WTC11 (cell line): Measurements from ENCODE around the gene SLC39A2. TPM values are rescaled to one million over a fixed set of nuclear protein-coding genes. Genes with fewer than 3 reads are reported as not detected.
A peak's percentile ranks its signal among the peaks of the same experiment; 100 is the strongest.
"Not testable (repeated sequence)": the region's sequence is repeated elsewhere in the genome, so short reads cannot be mapped to it uniquely, and the experiment has no call there.

Source experiments
- ATAC-seq: fragments of 200-7000 bp; cut with Tn5 transposase; 2 replicates; pipeline ENCODE4 v1.10.0; 2021; ENCODE audit warnings: mild to moderate bottlenecking, moderate library complexity
- Bru-seq: library from RNA; stranded (reverse); fragments of 400-500 nt; gene quantifications from one replicate; lab custom pipeline; 2021; lab: Mats Ljungman, UMichigan
- CTCF ChIA-PET: fragments of 300-600 bp; sonication (Branson Sonifier 250); formaldehyde crosslinking; loops from one replicate; lab custom pipeline; 2021; ENCODE audit warnings: antibody characterized with exemption; lab: Charles Lee
- POLR2A ChIA-PET: fragments of 350-600 bp; sonication (Branson Sonifier 250); formaldehyde crosslinking; loops from one replicate; lab custom pipeline; 2021; ENCODE audit warnings: antibody characterized with exemption; lab: Charles Lee
- DNase-seq: peaks from one replicate; pipeline ENCODE4 v3.0.0; 2021; ENCODE audit warnings: low spot score
- H3K27ac Mint-ChIP-seq: 2 replicates; pipeline ENCODE4 v1.8.0; 2021; ENCODE audit warnings: mixed read lengths
- H3K27me3 Mint-ChIP-seq: 2 replicates; pipeline ENCODE4 v1.8.0; 2021; ENCODE audit warnings: low read depth, mild to moderate bottlenecking, moderate library complexity, mixed read lengths
- H3K36me3 Mint-ChIP-seq: 2 replicates; pipeline ENCODE4 v1.8.0; 2021; ENCODE audit warnings: mixed read lengths
- H3K4me1 Mint-ChIP-seq: 2 replicates; pipeline ENCODE4 v1.8.0; 2022; ENCODE audit warnings: mixed read lengths
- H3K4me3 Mint-ChIP-seq: 2 replicates; pipeline ENCODE4 v1.8.0; 2021; ENCODE audit warnings: mild to moderate bottlenecking, moderate library complexity, mixed read lengths
- H3K9me3 Mint-ChIP-seq: 2 replicates; pipeline ENCODE4 v1.8.0; 2021; ENCODE audit warnings: mixed read lengths
- CBFB ChIP-seq: sonication (generic); formaldehyde crosslinking; IDR thresholded peaks from 2 replicates; pipeline ENCODE4 v1.8.1; 2022; ENCODE audit warnings: mild to moderate bottlenecking, low read depth, missing genetic modification reagents
- FOXK1 ChIP-seq: sonication (generic); formaldehyde crosslinking; IDR thresholded peaks from 2 replicates; pipeline ENCODE4 v1.8.0; 2022; ENCODE audit warnings: mild to moderate bottlenecking, moderate library complexity, missing genetic modification reagents
- HMGA2 ChIP-seq: fragments of 250-450 bp; sonication (Bioruptor Pico); IDR thresholded peaks from 2 replicates; pipeline ENCODE4 v1.4.0; 2021; ENCODE audit warnings: mild to moderate bottlenecking, moderate library complexity
- MXD4 ChIP-seq: fragments of 250-450 bp; sonication (Bioruptor Pico); IDR thresholded peaks from 2 replicates; pipeline ENCODE4 v1.8.0; 2021; ENCODE audit warnings: mild to moderate bottlenecking, moderate library complexity, borderline replicate concordance
- NFATC4 ChIP-seq: fragments of 250-450 bp; sonication (Bioruptor Pico); IDR thresholded peaks from 2 replicates; pipeline ENCODE4 v1.9.0; 2021; ENCODE audit warnings: mild to moderate bottlenecking
- NFE2L1 ChIP-seq: sonication (generic); formaldehyde crosslinking; IDR thresholded peaks from 2 replicates; pipeline ENCODE4 v1.8.1; 2023; ENCODE audit warnings: missing genetic modification reagents
- OVOL2 ChIP-seq: fragments of 250-450 bp; sonication (Bioruptor Pico); IDR thresholded peaks from 2 replicates; pipeline ENCODE4 v1.9.0; 2021; ENCODE audit warnings: mild to moderate bottlenecking, borderline replicate concordance
- RELA ChIP-seq: sonication (generic); formaldehyde crosslinking; IDR thresholded peaks from 2 replicates; pipeline ENCODE4 v1.8.1; 2022; ENCODE audit warnings: missing genetic modification reagents, mild to moderate bottlenecking, borderline replicate concordance
- ZNF138 ChIP-seq: sonication (generic); formaldehyde crosslinking; conservative IDR thresholded peaks from 2 replicates; pipeline ENCODE4 v1.8.1; 2022; ENCODE audit warnings: mild to moderate bottlenecking, moderate library complexity, missing genetic modification reagents
- ZNF232 ChIP-seq: sonication (generic); formaldehyde crosslinking; IDR thresholded peaks from 2 replicates; pipeline ENCODE4 v1.8.0; 2022; ENCODE audit warnings: mild to moderate bottlenecking, missing genetic modification reagents
- long read RNA-seq, 3 experiments: library from RNA in 1 of 3; library from capped mRNA in 1 of 3; library from polyadenylated mRNA in 1 of 3; unstranded in 2 of 3; stranded (forward) in 1 of 3; transcript quantifications; one replicate each; pipeline ENCODE4 v2.0.0, GENCODE V29; 2021
- total RNA-seq: library from RNA; stranded (reverse); gene quantifications from 3 replicates; pipeline ENCODE4 v1.2.3, GENCODE V29; 2021
- TF ChIP-seq, protein P1 (sequence below): sonication (generic); formaldehyde crosslinking; IDR thresholded peaks from 2 replicates; pipeline ENCODE4 v1.8.0; 2022; ENCODE audit warnings: mild to moderate bottlenecking, missing genetic modification reagents
- TF ChIP-seq, protein P2 (sequence below): sonication (generic); formaldehyde crosslinking; IDR thresholded peaks from 2 replicates; pipeline ENCODE4 v1.8.0; 2023; ENCODE audit warnings: missing genetic modification reagents
- TF ChIP-seq, protein P3 (sequence below): sonication (generic); formaldehyde crosslinking; IDR thresholded peaks from 2 replicates; pipeline ENCODE4 v1.8.0; 2022; ENCODE audit warnings: mild to moderate bottlenecking, missing genetic modification reagents
- TF ChIP-seq, protein P4 (sequence below): fragments of 250-450 bp; sonication (Bioruptor Pico); conservative IDR thresholded peaks from 2 replicates; pipeline ENCODE4 v1.9.0; 2021; ENCODE audit warnings: mild to moderate bottlenecking
- TF ChIP-seq, protein P5 (sequence below): fragments of 250-450 bp; sonication (Bioruptor Pico); IDR thresholded peaks from 2 replicates; pipeline ENCODE4 v1.9.0; 2021; ENCODE audit warnings: moderate library complexity, mild to moderate bottlenecking, inconsistent platforms, borderline replicate concordance
- TF ChIP-seq, protein P6 (sequence below): sonication (generic); formaldehyde crosslinking; IDR thresholded peaks from 2 replicates; pipeline ENCODE4 v1.8.1; 2023; ENCODE audit warnings: mild to moderate bottlenecking, missing genetic modification reagents, borderline replicate concordance

Gene SLC39A2, protein sequence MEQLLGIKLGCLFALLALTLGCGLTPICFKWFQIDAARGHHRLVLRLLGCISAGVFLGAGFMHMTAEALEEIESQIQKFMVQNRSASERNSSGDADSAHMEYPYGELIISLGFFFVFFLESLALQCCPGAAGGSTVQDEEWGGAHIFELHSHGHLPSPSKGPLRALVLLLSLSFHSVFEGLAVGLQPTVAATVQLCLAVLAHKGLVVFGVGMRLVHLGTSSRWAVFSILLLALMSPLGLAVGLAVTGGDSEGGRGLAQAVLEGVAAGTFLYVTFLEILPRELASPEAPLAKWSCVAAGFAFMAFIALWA
- total RNA-seq (0.14 TPM in 1 of 3 replicates, not detected in the others), Bru-seq, nascent RNA (percentile 33 among the genes with signal in this experiment)
- long read RNA-seq, experiment 1: 0 reads
- long read RNA-seq, experiment 2: 0 reads
- long read RNA-seq, experiment 3: 0 reads

DNA sequence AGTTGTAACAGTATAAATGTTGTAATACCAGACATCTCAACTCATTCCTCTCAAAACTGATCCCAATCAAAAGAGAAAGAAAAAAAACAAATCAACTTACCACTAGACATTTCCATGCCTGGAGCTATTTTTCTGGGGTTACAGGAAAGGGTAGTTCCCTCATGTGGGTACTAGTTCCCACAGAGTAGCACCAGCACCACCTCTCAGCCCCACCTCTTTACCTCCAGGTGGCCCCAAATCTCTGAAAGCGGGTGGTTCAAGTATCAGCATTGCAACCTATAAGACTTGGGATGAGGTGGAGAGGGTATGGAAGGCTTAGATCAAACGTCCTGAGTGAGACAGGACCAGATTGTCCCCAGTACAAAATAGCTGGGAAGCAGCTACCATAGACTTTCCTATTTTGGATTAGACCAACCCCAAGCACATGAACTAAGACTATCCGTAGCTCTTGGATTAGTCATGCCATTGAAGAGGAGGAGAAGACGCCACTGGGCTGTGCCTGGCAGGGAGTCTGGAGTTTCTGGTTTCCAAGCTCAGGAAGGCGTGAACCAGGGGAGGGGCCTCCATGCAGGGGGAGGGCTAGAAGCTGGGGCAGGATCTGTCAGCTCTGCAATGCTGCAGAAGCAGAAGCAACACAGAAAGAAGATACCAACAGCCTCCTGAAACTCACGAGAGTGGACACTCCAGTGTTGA is at the start of gene SLC39A2:
Gene SLC39A2 (plus strand): TSS at position 620 of the 693 bp plus-strand sequence. CDS start 154 bp downstream, outside the sequence.
- CTCF ChIA-PET: interaction anchor here (0.7 to 5.6 kb wide), 14 partner anchors 11 to 132 kb away, joined by 3 to 78 read pairs (median 5); partner anchors contain the start of gene ARHGEF40

DNA sequence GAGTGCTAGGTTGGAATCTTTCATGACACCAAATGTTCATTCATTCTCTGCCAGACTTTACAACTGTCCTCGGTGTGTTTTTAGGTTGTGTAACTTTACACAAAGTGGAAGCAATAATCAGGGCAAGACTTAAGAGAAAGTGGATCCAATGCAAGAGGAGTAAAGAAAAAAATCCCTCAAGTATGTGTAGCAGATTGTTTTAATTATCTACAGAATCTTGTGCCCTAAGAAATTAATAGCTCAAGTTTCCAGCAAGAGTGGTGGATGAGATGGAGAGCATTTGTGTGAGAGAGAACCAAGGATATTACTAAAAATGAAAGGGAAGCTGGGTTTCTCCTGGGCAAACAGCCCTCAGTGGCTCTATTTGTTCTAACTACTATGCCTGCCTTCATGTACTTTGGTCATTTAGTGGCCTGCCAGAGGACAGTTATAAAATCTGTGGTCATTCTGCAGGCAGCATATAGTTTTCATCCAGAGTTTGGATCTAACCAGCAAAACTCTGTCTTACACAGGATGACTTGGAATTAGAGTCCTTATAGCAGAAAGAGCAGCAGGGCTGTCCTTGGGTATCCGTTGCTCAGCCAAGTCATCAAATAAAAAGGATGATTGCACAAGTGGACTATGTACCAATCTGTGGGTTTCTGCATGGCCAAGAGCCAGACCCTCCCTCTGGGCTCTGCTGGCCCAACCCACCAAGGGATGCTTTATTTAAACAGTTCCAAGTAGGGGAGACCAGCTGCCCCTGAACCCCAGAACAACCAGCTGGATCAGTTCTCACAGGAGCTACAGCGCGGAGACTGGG is 44.2 kb upstream of the SLC39A2 start, which contains the start of gene RNASE2:
Gene RNASE2 (plus strand): TSS at position 752 of the 802 bp plus-strand sequence. CDS start 285 bp downstream, outside the sequence.
- H3K4me1 Mint-ChIP-seq, H3K36me3 Mint-ChIP-seq, POLR2A ChIA-PET, DNase-seq, H3K4me3 Mint-ChIP-seq, ATAC-seq, H3K27ac Mint-ChIP-seq, H3K9me3 Mint-ChIP-seq, H3K27me3 Mint-ChIP-seq: not testable (repeated sequence)
- CTCF ChIA-PET: interaction anchor here (0.6 to 1.3 kb wide), 2 partner anchors 16 to 865 kb away, joined by 3 to 6 read pairs; no protein-coding TSS in a partner anchor

More for the DNA sequence above, at the start of gene SLC39A2:
- Mint-ChIP-seq H3K27me3 (no peaks in the 10 kb centered on the region; the same call in 1 of the 2 replicates), H3K9me3 (no peaks in the 10 kb centered on the region), H3K4me3 (peak within 1 kb of the TSS; percentile 32), H3K36me3 (peaks cover 30% of the 10 kb centered on the region), H3K27ac (peak within 1 kb of the TSS; percentile 55), H3K4me1 (peaks cover 18% of the 10 kb centered on the region)
- DNase-seq (peak; percentile 63), ATAC-seq (peak; percentile 90)
- POLR2A ChIA-PET: interaction anchor here (1.0 to 1.3 kb wide), 3 partner anchors 16 to 96 kb away, joined by 3 to 4 read pairs (median 3); no protein-coding TSS in a partner anchor
- TF ChIP-seq OVOL2 (CRISPR knock-in tag) (no peak), ZNF232 (no peak), MXD4 (CRISPR knock-in tag) (no peak), FOXK1 (CRISPR knock-in tag) (no peak), ZNF138 (CRISPR knock-in tag) (no peak), CBFB (CRISPR knock-in tag) (no peak), HMGA2 (no peak), RELA (CRISPR knock-in tag) (no peak), NFATC4 (CRISPR knock-in tag) (no peak), NFE2L1 (CRISPR knock-in tag) (no peak)
- TF ChIP-seq, protein P1, sequence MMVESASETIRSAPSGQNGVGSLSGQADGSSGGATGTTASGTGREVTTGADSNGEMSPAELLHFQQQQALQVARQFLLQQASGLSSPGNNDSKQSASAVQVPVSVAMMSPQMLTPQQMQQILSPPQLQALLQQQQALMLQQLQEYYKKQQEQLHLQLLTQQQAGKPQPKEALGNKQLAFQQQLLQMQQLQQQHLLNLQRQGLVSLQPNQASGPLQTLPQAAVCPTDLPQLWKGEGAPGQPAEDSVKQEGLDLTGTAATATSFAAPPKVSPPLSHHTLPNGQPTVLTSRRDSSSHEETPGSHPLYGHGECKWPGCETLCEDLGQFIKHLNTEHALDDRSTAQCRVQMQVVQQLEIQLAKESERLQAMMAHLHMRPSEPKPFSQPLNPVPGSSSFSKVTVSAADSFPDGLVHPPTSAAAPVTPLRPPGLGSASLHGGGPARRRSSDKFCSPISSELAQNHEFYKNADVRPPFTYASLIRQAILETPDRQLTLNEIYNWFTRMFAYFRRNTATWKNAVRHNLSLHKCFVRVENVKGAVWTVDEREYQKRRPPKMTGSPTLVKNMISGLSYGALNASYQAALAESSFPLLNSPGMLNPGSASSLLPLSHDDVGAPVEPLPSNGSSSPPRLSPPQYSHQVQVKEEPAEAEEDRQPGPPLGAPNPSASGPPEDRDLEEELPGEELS: no peak
- TF ChIP-seq, protein P2, sequence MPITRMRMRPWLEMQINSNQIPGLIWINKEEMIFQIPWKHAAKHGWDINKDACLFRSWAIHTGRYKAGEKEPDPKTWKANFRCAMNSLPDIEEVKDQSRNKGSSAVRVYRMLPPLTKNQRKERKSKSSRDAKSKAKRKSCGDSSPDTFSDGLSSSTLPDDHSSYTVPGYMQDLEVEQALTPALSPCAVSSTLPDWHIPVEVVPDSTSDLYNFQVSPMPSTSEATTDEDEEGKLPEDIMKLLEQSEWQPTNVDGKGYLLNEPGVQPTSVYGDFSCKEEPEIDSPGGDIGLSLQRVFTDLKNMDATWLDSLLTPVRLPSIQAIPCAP (CRISPR knock-in tag): no peak
- TF ChIP-seq, protein P3, sequence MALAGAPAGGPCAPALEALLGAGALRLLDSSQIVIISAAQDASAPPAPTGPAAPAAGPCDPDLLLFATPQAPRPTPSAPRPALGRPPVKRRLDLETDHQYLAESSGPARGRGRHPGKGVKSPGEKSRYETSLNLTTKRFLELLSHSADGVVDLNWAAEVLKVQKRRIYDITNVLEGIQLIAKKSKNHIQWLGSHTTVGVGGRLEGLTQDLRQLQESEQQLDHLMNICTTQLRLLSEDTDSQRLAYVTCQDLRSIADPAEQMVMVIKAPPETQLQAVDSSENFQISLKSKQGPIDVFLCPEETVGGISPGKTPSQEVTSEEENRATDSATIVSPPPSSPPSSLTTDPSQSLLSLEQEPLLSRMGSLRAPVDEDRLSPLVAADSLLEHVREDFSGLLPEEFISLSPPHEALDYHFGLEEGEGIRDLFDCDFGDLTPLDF (CRISPR knock-in tag): no peak
- TF ChIP-seq, protein P4, sequence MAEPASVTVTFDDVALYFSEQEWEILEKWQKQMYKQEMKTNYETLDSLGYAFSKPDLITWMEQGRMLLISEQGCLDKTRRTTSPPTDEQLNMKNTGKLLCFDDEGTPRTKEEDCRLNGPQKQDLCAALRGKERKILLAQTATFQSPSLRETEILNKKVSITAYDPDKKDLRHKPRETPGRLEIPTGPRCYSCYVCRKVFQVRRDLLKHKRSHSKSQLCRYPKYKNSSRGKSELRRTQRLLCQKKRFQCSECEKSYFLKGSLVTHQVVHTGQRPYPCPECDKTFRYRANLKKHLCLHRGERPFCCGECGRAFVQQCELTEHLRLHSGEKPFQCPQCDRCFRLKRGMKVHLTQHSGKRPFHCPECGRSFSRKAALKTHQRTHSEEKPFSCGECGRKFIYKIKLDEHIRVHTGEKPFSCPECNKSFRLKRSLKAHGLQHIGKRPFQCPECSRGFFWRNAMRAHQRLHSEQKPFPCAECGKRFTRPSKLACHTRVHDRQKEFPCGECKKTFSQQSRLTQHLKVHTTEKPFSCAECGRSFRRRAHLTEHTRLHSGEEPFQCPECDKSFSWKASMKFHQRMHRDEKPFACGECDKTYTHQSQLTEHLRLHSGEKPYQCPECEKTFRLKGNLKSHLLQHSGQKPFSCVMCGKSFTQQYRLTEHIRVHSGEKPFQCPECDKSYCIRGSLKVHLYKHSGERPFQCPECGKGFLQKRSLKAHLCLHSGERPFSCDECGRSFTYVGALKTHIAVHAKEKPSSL (CRISPR knock-in tag): no peak
- TF ChIP-seq, protein P5, sequence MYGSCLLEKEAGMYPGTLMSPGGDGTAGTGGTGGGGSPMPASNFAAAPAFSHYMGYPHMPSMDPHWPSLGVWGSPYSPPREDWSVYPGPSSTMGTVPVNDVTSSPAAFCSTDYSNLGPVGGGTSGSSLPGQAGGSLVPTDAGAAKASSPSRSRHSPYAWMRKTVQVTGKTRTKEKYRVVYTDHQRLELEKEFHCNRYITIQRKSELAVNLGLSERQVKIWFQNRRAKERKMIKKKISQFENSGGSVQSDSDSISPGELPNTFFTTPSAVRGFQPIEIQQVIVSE (CRISPR knock-in tag): no peak
- TF ChIP-seq, protein P6, sequence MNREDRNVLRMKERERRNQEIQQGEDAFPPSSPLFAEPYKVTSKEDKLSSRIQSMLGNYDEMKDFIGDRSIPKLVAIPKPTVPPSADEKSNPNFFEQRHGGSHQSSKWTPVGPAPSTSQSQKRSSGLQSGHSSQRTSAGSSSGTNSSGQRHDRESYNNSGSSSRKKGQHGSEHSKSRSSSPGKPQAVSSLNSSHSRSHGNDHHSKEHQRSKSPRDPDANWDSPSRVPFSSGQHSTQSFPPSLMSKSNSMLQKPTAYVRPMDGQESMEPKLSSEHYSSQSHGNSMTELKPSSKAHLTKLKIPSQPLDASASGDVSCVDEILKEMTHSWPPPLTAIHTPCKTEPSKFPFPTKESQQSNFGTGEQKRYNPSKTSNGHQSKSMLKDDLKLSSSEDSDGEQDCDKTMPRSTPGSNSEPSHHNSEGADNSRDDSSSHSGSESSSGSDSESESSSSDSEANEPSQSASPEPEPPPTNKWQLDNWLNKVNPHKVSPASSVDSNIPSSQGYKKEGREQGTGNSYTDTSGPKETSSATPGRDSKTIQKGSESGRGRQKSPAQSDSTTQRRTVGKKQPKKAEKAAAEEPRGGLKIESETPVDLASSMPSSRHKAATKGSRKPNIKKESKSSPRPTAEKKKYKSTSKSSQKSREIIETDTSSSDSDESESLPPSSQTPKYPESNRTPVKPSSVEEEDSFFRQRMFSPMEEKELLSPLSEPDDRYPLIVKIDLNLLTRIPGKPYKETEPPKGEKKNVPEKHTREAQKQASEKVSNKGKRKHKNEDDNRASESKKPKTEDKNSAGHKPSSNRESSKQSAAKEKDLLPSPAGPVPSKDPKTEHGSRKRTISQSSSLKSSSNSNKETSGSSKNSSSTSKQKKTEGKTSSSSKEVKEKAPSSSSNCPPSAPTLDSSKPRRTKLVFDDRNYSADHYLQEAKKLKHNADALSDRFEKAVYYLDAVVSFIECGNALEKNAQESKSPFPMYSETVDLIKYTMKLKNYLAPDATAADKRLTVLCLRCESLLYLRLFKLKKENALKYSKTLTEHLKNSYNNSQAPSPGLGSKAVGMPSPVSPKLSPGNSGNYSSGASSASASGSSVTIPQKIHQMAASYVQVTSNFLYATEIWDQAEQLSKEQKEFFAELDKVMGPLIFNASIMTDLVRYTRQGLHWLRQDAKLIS (CRISPR knock-in tag): no peak

DNA sequence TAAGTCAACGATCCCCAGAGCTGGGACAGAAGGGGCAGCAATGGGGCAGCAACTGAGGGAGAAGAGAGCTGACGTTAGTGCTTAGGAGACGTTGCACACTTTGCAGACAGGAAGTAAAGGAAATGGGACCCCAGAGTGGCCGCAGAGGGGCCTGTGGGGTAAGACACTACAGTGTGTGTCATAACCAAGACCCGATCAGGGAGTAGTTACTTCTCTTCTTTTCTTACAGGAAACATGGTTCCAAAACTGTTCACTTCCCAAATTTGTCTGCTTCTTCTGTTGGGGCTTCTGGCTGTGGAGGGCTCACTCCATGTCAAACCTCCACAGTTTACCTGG is 43.6 kb upstream of the SLC39A2 start:
- H3K36me3 Mint-ChIP-seq, POLR2A ChIA-PET, H3K27ac Mint-ChIP-seq, H3K4me3 Mint-ChIP-seq, ATAC-seq, H3K27me3 Mint-ChIP-seq, H3K4me1 Mint-ChIP-seq, DNase-seq, H3K9me3 Mint-ChIP-seq: not testable (repeated sequence)
- CTCF ChIA-PET: interaction anchor here (1.3 kb wide), 1 partner anchor 16 kb away, joined by 6 read pairs; no protein-coding TSS in a partner anchor
